OCI-LY3 (cell line): ENCODE data around the gene LMAN1.
A peak's percentile ranks its signal among the peaks of the same experiment; 100 is the strongest.

Experiments
- H2AFZ ChIP-seq: fragments of 200-600, 300-600 bp; shearing (Covaris generic); 2 replicates; pipeline ENCODE4 v1.6.0; 2014; ENCODE audit warnings: antibody characterized with exemption, low read depth, low read length
- H3K27ac ChIP-seq: fragments of 200-600, 300-600 bp; sonication (generic); 2 replicates; pipeline ENCODE4 v1.5.1; 2014; ENCODE audit warnings: mild to moderate bottlenecking, low read length, moderate library complexity, mixed read lengths
- H3K27me3 ChIP-seq: fragments of 200-600, 300-600 bp; sonication (generic); 2 replicates; pipeline ENCODE4 v1.6.1; 2014; ENCODE audit warnings: low read depth, low read length, mixed read lengths
- H3K36me3 ChIP-seq: fragments of 200-600, 300-600 bp; sonication (generic); replicated peaks from 2 replicates; pipeline ENCODE3; 2014; ENCODE audit warnings: low read depth, low read length, mixed read lengths
- H3K4me1 ChIP-seq: fragments of 300-600, 200-600 bp; sonication (generic); 2 replicates; pipeline ENCODE4 v1.6.1; 2014; ENCODE audit warnings: low read length, mixed read lengths
- H3K4me2 ChIP-seq: fragments of 200-600, 300-600 bp; sonication (generic); 2 replicates; pipeline ENCODE4 v1.6.1; 2014; ENCODE audit warnings: low read length, mixed read lengths
- H3K4me3 ChIP-seq: fragments of 300-600, 200-600 bp; sonication (generic); 2 replicates; pipeline ENCODE4 v1.5.1; 2014; ENCODE audit warnings: antibody characterized with exemption, mild to moderate bottlenecking, low read length, moderate library complexity
- H3K79me2 ChIP-seq: fragments of 300-600, 200-600 bp; shearing (Covaris generic); 2 replicates; pipeline ENCODE4 v1.6.1; 2014; ENCODE audit warnings: mild to moderate bottlenecking, low read length, mixed read lengths
- H3K9ac ChIP-seq: fragments of 300-600, 200-600 bp; shearing (Covaris generic); 2 replicates; pipeline ENCODE4 v1.6.0; 2014; ENCODE audit warnings: mild to moderate bottlenecking, low read length, moderate library complexity
- H3K9me3 ChIP-seq: fragments of 200-600, 300-600 bp; shearing (Covaris generic); 2 replicates; pipeline ENCODE4 v1.6.1; 2014; ENCODE audit warnings: low read length, mixed read lengths; ENCODE audit not compliant: insufficient read depth
- H4K20me1 ChIP-seq: fragments of 200-600, 300-600 bp; sonication (generic); 2 replicates; pipeline ENCODE4 v1.6.1; 2016; ENCODE audit warnings: low read length, mixed read lengths; ENCODE audit not compliant: insufficient read depth
- EZH2phosphoT487 ChIP-seq: fragments of 200-600 bp; shearing (Covaris generic); IDR thresholded peaks from 2 replicates; pipeline ENCODE4 v1.6.1; 2018; ENCODE audit warnings: antibody characterized with exemption, mixed run types, low read depth
- TF ChIP-seq, protein P1 (sequence below): fragments of 200-600, 300-600 bp; sonication (generic); IDR thresholded peaks from 2 replicates; pipeline ENCODE4 v1.5.1; 2014; ENCODE audit warnings: antibody characterized with exemption, low read length, low read depth

LMAN1 gene

DNA sequence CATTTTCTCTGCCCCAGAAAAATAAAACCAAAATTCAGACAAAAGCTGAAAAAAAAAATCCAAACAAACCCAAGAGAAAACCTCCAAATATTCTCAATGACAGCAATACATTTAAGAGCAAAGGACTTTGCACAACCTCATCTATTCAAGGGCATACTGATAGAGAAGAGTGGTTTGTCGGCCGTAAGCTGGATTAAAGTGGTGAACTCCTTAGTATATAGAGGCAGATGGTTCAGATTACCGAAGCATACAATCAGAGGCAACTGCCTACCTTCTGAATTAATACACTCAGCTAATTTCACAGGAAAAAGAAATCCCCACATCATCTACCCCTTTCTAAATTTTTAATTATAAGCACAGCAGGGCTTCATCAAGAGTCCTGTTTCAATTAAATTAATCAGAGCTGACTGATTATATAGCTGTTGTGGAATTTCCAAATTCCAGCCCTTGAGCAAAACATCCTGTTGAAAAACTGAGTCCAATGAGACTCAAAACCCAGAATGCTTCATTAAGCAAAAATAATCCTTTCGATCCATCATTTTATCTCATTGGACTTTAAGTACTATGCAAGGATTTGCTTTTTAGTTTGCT, 40.5 kb downstream of the LMAN1 start, which contains the start of gene CPLX4:
Gene CPLX4 (minus strand): TSS at position 190 of the 591 bp plus-strand sequence. CDS start 187 bp downstream, at position 3.
- no peaks in the 10 kb centered on the region for H3K36me3 ChIP-seq
- no peak for TF ChIP-seq EZH2phosphoT487
- TF ChIP-seq, protein P1, sequence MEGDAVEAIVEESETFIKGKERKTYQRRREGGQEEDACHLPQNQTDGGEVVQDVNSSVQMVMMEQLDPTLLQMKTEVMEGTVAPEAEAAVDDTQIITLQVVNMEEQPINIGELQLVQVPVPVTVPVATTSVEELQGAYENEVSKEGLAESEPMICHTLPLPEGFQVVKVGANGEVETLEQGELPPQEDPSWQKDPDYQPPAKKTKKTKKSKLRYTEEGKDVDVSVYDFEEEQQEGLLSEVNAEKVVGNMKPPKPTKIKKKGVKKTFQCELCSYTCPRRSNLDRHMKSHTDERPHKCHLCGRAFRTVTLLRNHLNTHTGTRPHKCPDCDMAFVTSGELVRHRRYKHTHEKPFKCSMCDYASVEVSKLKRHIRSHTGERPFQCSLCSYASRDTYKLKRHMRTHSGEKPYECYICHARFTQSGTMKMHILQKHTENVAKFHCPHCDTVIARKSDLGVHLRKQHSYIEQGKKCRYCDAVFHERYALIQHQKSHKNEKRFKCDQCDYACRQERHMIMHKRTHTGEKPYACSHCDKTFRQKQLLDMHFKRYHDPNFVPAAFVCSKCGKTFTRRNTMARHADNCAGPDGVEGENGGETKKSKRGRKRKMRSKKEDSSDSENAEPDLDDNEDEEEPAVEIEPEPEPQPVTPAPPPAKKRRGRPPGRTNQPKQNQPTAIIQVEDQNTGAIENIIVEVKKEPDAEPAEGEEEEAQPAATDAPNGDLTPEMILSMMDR = no peak
- no peaks in the 10 kb centered on the region for H3K4me1 ChIP-seq
- H3K79me2 ChIP-seq = no peaks in the 10 kb centered on the region
- H3K4me2 ChIP-seq = no peak within 1 kb of the TSS
- H3K27me3 ChIP-seq = peaks cover 31% of the 10 kb centered on the region
- no peak within 1 kb of the TSS for H3K27ac ChIP-seq
- H3K4me3 ChIP-seq = no peak within 1 kb of the TSS
- H4K20me1 ChIP-seq = no peaks in the 10 kb centered on the region
- H3K9ac ChIP-seq = no peak within 1 kb of the TSS
- no peak within 1 kb of the TSS for H2AFZ ChIP-seq
- H3K9me3 ChIP-seq = no peaks in the 10 kb centered on the region

DNA sequence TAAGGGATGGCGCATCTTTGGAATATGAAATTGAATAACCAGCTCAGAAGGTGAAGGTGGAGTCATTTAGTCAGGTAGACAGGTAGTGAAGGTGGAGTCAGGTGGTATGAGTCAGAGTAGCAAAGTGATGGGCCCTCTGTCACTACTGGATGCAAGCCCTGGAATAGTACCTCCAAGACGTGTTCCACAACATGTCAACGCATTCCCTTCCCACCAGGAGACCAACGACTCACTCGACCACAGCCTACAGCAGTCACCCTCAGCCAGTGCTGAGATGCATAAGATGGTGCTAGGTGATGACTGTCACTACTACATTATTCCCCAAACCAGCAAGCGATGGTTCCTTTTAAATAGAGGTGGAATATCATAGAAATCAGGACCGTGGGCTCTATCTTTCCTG, 47.4 kb downstream of the LMAN1 start:
- Histone ChIP-seq H2AFZ (no peak overlapping the region), H3K4me1 (no peaks in the 10 kb centered on the region), H3K4me3 (no peak overlapping the region), H3K9ac (no peak overlapping the region), H3K4me2 (no peak overlapping the region), H3K79me2 (no peaks in the 10 kb centered on the region), H3K27ac (no peak overlapping the region), H3K9me3 (no peaks in the 10 kb centered on the region), H4K20me1 (no peaks in the 10 kb centered on the region), H3K36me3 (no peaks in the 10 kb centered on the region), H3K27me3 (peaks cover 40% of the 10 kb centered on the region)
- TF ChIP-seq EZH2phosphoT487 = no peak
- TF ChIP-seq, protein P1 = no peak

DNA sequence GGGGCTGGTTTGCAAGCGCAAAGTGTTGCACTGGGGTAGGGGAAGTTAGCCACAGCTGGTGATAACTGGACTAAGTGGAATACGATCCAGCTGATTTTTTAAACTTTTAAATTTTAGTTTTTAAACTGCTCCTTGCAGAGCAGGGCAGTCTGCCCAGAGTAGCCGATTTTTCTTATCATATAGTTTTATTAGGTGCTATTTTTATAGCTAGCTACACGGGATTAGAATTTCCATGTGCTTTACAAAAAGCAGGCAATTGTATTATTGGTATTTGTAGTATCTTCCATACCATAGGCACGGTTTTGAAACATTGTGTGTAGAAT, 50.2 kb downstream of the LMAN1 start:
- Histone ChIP-seq H3K36me3 (no peaks in the 10 kb centered on the region), H3K27ac (no peak overlapping the region), H3K9ac (no peak overlapping the region), H3K4me1 (no peaks in the 10 kb centered on the region), H3K9me3 (no peaks in the 10 kb centered on the region), H3K4me2 (peak overlapping the region; percentile 65), H3K27me3 (peaks cover 59% of the 10 kb centered on the region), H2AFZ (0 out of 2 replicates have a peak overlapping the region, but pooled peaks have one; percentile 3), H3K4me3 (peak overlapping the region; percentile 63), H3K79me2 (no peaks in the 10 kb centered on the region), H4K20me1 (no peaks in the 10 kb centered on the region)
- TF ChIP-seq EZH2phosphoT487 = no peak
- TF ChIP-seq, protein P1 = no peak

DNA sequence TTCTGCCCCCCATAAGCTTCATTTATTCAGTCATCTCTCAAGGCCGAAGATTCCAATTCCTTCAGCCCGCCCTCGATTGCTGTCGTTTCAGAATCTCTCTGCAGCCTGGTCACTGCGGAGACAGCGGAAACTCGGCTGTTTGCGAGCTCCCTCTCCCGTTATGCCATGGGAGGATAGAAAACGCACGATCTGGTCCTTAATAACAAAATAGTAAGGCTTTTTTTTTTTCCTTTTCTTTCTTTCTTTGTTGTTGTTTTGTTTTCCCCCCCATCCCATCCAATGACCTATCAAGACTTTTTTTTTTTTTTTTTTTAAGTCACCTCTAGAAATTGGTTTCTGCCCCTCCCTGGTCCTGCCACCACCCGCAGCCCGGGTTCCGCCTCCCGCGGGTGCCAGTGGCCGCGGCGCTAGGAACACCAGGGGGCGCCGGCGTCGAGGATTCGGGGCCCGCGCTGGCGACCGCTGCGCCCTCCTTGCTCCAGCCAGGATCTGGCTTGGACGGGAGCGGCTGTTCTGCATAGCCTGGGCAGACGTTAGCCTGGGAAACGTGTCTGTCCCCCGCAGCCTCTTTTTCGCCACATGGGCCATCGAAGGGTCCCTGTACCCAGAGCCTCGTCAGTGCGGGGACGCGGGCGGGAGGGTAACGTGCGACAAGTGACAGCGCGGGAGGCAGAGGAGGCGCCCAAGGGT, 50.7 kb downstream of the LMAN1 start:
- Histone ChIP-seq H4K20me1 (no peaks in the 10 kb centered on the region), H3K4me3 (peak overlapping the region; percentile 63), H3K9ac (no peak overlapping the region), H3K36me3 (no peaks in the 10 kb centered on the region), H3K79me2 (no peaks in the 10 kb centered on the region), H2AFZ (0 out of 2 replicates have a peak overlapping the region, but pooled peaks have one; percentile 3), H3K4me2 (peak overlapping the region; percentile 65), H3K4me1 (no peaks in the 10 kb centered on the region), H3K27ac (no peak overlapping the region), H3K27me3 (peaks cover 62% of the 10 kb centered on the region), H3K9me3 (no peaks in the 10 kb centered on the region)
- TF ChIP-seq, protein P1 = peak; percentile 96
- no peak for TF ChIP-seq EZH2phosphoT487
